COR-L47 (cell line): Measurements from ENCODE around the gene STK11IP.

Source experiments
- DNase-seq: peaks from one replicate; lab custom pipeline; 2025; lab: John Stamatoyannopoulos, UW

Gene STK11IP

DNA sequence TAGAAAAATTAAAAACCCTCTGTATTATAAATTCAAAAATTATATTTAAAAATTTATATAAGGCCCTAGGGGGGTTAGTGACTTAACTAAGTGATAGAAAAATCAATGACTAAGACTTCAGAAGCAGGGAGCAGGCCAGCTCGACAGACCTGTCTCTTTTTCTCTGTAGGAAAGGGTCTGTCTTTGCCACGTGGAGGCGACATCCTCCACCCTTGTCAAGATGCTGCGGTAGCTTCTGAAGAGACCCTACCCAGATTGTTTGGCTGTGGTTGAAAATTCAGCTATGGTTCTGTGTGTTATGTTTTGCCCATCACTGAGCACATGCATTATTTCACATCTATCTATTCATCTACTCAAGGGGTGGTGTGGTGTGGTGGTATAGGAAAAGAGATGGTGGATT is 21.6 kb downstream of the STK11IP start:
- no peak for DNase-seq

DNA sequence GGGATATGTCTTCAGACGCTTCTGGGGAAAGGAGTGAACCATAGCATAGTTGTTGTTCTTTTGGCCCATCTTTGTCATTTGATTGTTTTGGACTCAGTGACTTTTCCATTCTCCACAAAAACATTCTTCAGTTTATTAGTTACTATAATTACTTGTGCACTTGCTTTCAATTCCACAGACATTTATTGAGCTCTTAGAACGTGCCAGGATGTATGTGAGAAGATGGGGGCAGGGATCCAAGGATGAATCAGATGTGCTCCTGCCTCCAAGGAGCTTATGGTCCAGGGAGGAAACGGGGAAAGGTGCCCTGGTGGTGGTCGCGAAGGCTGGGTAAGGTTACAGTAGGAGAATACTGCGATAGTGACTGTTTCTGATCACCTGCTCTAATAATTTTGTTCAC is 22.9 kb downstream of the STK11IP start:
- no peak for DNase-seq

DNA sequence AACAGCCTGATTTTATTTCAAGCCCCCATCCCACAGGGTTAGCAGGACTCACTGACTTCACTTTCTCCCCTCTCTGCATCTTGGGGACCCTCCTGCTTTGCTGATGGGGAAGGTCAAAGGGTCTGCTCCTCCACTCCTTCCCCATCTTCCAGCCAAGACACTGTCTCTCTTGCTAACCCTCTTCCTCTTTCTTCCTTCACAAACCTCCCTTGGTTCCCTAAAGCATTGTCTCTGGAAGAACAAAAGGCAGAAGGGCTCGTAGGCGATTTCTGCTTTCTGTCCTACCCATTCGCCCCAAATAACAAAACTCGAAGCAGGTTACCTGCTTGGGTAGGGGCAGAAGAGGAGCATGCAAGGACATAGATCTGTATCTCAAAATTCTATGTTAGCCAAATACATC is 24.3 kb downstream of the STK11IP start:
- no peak for DNase-seq

DNA sequence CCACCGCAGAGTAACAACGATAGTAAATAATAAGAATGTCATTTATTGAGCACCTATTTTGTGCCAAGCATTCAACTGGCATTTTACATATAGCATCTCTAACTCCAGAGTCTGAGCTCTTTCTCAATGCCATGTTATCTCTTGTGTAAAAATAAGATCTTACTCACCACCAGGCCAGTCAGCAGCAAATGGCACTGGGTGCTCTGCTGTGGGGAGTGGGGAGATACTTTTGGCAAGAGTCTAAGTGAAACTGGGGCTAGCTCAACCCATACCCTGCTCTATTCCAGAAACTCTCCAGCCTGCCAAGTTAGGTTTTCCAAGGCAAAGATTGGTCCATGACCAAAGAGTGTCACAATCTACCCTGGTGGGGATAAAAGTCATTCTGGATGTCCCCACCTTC is 24.8 kb downstream of the STK11IP start:
- DNase-seq, result no peak

DNA sequence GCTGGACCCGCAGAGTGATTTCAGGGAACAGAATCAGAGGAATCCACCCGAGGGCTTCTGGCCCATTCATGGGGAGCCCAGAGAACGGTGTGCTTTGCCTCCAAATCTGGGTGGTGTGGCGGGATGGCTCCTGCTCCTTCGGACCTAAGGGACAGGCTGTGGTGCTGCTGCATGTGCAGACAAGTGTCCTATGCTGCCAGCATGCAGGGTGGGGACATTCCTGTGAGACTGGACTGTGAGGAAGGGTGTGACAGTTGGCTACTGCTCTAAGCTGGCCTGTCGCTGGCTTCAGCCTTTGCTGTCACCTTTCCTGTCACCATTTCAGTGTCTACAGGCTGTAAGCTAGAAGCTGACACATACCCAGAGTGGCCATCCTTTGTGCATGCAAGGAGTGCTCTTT is 26.9 kb downstream of the STK11IP start:
- no peak for DNase-seq

DNA sequence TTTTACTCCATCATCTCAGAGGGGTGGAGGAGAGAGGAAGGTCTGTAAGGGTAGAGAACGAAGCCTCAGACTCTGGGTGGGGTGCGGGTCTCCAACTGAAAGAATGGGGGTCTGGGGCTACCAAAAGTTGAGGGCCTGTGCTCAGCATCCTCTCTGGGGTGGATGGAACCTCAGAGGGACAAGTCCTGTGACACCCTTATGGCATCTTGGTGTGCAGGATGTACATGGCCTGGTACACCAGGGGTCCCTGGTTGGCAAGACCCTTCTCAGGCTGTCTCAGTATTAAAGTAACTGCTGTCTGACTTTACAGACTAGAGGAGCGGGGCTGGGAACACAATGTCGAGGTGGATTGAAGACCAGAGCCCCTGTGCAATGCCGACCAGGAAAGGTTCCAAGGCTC is 27.5 kb downstream of the STK11IP start:
- no peak for DNase-seq

DNA sequence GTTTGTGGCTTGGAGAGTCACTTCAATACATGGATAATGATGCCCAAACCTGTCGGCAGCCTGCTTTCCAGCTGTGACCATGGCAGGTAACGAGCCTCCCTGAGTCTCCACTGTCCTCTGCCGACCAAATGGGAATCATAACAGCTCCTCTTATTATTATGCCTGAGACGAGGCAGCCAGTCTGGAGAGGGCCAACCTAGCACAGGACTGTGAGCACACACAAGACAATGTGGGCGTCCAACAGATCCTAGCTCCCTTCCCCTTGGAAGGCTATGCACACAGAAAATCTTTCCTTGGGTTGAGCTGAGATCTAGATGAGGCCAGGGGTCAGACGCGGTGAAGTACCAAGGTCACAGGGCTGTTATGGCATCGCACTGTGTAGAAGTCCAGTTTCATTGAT is 28.9 kb downstream of the STK11IP start:
- DNase-seq, result no peak

DNA sequence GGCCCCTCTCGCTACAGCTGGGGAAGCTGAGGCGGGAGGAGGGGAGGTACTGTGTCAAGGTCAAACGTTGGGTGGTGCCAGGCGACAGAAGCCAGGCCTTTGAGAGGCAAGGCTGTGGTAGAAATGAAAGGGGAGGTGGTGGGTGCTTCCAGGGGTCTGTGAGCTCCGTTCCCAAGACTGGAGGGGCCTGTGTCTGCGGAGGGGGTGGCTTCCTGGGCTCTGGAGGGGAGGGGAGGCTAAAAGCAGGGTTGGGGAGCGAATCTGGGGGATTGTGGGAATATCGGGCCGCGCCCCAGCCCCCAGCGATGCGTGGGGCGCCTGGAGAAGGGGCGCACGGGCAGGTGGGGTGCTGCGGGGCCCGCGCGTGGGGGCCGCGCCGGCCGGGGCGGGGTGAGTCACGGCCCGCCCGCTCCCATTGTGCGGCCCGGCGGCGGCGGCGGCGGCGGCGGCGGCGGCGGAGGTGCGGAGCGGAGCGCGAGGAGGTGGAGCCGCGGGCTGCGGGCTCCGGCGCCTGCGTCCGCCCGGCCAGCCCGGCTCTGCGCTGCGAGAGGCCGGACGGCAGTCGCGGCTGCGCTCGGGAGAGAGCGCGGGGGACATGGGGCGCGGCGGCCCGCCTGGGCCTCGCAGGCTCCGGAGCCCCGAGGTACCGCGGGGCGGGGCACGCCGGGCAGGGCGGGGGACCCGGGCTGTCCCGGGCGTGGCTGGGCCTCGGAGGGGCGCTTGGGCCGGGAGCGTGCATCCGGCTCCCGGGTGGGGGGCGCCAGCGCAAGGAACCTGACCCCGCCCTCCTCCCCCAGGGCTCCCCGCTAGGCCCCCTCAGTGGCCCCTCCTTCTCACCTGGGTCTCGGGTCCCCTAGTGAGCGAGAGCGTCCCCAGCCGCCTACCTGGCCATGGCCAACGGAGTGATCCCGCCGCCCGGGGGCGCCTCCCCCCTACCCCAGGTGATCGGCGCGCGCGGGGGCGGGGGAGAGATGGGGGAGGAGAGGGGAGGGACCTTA is 29.7 kb downstream of the STK11IP start, which contains the start of gene SLC4A3:
Gene SLC4A3, plus strand, starts transcription at position 528 of the 998 bp plus-strand sequence. Its CDS starts 363 bp downstream, at position 891.
- DNase-seq, result no peak

DNA sequence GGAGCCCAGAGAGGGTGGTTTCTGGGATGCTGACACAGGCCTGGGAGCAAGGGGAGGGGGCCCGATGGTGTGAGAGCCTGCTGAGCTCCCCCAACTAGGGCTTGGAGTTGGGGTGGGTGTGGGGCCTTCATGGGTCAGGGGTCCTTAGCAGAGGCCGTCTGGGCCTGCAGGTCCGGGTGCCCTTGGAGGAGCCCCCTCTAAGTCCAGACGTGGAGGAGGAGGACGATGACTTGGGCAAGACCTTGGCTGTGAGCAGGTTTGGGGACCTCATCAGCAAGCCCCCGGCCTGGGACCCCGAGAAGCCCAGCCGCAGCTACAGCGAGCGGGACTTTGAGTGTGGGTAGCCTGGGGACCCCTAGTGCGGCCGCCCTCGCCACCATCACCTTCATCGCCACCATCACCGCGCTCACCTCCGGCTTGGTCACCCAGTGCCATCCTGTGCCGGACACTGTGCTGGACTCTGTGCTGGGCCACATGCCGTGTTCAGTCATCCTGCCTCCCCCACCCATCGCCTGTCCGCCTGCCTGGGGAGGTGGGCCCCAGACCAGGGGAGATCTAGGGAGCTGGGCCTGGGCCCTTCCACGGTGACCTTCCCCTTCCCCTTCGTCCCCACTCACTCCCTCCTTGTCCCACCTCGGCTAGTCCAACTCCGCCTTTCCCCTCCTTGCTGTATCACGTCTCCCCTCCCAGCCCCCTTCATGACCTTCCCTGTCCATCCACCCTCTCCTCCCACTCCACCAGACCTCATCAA is 30.8 kb downstream of the STK11IP start:
- DNase-seq, result no peak

DNA sequence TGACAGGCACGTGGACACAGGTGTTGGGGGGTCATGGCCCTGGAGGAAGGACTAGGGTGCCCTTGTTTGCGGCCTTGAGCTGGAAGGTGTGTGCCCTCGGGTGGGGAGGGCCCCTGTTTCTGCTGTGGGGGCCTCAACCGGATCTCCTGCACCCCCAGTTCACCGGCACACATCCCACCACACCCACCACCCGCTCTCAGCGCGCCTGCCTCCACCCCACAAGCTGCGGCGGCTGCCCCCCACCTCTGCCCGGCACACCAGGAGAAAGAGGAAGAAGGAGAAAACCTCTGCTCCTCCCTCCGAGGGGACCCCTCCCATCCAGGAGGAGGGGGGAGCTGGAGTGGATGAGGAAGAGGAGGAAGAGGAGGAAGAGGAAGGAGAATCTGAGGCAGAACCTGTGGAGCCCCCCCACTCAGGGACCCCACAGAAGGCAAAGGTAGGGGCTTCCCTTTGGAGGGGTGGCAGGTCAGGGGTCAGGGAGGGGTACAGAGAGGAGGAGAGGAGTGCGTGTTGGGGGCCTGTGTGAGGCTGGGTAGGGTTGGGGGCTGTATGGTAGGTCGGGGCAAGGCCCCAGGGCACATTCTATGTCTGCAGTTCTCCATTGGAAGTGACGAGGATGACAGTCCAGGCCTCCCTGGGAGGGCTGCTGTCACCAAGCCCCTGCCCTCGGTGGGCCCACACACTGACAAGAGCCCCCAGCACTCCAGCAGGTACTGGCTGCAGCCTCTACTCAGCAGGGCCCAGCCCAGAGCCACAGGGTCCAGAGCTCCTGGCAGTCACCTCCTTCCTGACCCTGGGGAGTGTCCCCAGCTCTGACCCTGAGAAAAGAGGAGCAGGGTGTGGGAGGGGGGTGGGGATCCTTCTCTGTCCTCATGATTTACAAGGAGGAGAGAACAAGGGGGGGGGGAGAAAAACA is 31.6 kb downstream of the STK11IP start:
- no peak for DNase-seq

DNA sequence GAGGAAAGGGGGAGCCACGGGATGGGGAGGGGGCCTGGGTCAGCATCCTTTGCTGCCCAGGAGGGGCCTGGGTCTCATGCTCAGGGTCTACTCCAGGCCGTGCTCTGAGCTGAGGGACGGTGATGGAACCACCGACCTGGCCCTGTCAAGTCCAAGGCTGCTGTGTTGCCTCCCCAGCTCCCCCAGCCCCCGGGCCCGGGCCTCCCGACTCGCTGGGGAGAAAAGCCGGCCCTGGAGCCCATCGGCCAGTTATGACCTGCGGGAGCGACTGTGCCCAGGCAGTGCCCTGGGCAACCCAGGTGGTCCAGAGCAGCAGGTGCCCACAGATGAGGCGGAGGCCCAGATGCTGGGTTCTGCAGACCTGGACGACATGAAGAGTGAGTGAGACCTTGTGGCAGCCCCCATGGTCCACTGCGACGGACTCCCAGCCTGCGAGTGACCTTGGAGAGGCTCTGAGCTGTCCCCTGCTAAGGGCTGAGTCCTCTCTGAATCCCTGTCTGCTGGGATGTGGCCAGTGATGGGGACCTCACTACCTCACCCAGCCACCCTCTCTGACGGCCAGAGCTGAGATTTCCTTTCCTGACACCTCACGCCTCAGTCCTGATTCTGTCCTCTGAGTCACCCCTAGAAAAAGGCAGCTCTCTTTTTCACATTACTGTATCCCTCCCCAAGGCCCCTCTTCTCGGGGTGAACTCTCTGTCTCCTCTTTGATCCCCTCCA is 32.5 kb downstream of the STK11IP start:
- DNase-seq, result no peak

DNA sequence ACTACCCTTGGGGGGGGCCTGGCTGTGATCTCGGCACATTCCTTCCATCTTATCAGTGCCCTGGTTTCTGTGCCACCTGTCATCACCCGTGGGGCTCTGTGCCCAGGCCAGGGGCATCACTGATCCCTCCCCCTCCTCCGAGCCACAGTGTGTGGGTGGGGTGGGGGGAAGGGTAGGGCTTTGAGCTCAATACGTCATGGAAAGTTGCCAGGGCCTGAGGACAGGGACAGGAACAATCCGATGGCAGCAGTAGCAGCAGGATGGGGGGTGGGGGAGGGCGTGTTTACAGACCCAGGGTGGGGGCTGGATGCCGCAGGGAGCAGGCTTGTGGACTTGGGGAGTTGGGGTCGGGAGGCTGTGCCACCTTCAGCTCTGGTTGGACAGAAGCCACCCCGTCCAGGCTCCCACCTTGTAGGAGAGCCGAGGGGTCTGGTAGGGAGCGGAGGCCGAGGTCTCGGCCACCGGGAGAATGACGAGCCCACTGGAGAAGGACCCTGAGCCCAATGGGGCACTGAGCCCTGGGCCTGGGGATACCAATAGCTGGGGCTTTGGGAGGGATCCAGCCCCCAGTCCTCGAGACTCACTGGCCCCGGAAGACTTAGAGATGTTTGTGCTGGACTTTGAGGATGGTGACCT is 33.2 kb downstream of the STK11IP start:
- no peak for DNase-seq

DNA sequence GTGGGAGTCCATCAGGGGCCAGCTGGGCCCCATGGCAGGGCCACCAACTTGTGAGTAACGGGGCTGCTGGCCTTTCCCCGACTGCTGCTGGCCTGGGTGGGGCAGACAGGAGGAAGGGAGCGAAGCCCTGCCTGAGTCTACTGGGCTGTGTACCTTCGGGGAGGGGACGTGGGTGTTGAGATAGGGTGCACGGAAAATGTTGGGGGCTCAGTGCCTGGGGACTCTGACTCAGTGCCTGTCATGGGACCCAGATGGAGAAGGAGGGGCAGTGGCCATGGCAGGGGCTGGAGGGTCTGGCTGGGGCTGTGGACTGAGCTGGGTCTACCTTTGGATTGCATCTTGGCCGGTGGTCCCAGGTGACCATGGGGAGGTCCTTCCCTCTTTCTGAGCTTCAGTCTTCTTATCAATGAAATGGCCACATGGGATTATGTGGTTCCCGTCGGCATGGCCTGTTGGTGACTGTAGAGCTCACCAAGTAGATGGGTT is 33.8 kb downstream of the STK11IP start:
- DNase-seq, result no peak

DNA sequence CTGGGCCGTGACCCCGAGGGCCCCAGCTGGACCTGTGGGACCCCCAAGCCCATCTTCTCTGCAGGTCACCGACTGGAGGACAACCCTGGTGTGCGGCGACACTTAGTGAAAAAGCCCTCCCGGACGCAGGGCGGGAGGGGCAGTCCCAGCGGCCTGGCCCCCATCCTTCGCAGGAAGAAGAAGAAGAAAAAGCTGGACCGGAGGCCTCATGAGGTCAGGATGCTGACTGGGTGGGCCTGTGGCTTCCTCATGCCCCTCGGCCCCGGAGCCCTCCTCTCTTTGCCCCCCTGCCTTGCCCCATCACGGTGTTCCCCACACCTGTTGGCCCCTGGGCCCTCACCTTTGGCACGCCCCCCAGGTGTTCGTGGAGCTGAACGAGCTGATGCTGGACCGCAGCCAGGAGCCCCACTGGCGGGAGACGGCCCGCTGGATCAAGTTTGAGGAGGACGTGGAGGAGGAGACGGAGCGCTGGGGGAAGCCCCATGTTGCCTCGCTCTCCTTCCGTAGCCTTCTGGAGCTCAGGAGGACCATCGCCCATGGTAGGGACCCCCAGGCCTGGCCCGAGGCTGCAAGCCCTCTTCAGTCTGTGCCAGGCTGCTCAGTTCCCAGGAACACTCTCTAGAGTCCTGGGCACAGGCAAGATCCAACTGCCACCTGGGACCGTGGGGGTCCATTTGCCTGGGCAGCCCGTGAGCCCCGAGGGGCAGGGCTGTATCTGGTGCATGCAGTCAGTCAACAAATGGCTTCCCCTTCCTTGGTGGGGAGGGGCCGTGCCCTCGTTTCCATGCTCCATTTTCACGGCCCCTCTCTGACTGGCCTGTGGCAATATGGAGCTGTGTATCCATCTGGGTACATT is 34.5 kb downstream of the STK11IP start:
- no peak for DNase-seq

DNA sequence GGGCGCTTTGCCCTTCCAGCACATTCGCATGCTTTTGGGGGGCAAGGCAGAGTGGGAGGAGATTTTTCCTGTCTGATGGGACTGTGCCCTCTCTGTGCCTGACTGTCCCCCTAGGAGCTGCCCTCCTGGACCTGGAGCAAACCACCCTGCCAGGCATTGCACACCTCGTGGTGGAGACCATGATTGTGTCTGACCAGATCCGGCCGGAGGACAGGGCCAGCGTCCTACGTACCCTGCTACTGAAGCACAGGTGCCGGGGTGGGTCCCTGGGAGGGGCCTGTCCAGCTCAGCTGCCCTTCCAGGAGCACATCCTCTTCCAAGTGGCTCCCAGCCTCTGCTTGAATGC is 35.1 kb downstream of the STK11IP start:
- DNase-seq, result no peak

DNA sequence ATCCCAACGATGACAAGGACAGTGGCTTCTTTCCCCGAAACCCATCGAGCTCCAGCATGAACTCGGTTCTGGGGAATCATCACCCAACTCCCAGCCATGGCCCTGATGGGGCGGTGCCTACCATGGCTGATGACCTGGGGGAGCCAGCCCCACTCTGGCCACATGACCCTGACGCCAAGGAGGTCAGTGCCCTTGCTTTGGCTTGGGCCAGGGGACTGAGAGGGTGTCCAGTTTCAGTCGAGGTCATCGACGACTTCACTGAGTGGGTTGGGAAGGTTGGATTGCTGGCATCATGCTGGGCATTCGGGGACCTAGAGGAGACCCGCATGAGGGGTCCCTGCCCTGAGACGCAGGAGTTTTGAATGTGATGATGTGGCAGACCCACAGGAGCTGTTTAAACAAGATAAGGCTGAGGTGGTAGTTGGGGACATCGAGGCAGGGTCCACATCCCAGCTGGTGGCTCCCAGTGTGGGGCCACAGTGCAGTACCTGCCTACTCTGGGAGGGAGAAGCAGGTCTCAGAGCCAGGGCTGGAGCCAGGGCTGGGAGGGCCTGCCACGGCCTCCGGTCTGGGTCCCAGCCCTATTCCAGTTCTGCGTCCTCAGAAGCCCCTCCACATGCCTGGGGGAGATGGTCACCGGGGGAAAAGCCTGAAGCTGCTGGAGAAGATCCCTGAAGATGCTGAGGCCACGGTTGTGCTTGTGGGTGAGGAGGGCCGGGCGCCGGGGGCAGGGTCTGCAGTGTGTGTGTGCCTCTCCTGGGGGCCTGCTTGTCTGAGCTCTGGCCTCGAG is 35.8 kb downstream of the STK11IP start:
- DNase-seq, result no peak

DNA sequence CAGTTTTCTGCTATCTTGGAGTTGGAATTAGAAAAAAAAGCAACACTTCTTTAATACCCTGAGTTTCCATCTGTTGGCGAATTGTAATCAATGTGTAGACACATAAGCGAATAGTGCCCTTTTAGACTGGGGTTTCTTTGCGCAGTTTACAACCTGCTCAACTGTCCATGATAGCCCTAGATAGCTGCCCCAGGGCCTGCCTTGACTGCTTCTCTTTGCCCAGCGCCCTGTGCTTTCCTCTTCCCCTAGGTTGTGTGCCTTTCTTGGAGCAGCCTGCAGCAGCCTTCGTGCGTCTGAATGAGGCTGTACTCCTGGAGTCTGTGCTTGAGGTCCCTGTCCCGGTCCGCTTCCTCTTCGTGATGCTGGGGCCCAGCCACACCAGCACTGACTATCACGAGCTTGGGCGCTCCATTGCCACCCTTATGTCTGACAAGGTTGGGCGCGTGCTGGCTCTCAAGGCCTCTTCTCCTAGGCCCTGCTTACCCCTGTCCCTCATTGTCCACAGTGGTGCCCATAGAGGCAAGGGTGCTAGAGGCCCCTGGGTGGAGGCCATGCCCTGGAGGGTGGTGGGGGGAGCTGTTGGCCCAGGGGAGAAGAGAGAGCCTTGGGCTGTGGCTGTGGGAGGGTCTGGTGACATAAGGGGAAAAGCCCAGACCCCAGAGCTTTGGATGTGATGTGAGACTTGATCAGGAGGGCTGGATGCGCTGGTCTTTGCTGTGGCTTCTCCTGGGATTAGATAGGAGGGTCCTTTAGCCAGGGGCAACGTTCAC is 36.7 kb downstream of the STK11IP start:
- no peak for DNase-seq
